K562 (cell line): Measurements from ENCODE around the gene TBC1D9. TPM values are rescaled to one million over a fixed set of nuclear protein-coding genes. Genes with fewer than 3 reads are reported as not detected.

Experiments
- ATAC-seq: fragments of 200-7000 bp; cut with Tn5 transposase; 3 replicates; pipeline ENCODE4 v1.9.1; 2020; ENCODE audit warnings: moderate library complexity
- BruUV-seq: library from RNA; stranded (reverse); fragments of 400-500 nt; replicated peaks from 2 replicates; lab custom pipeline; 2021; lab: Mats Ljungman, UMichigan
- CTCF ChIA-PET: fragments of 300-600 bp; formaldehyde crosslinking; extraction: SDS; loops from one replicate; lab custom pipeline; 2021; ENCODE audit warnings: low intra/inter-chr PET ratio; lab: Yijun Ruan, JAX
- POLR2A ChIA-PET: fragments of 300-600, 350-650 bp; sonication (Branson Sonifier 250); formaldehyde crosslinking; extraction: SDS; loops from one replicate; lab custom pipeline; 2021; ENCODE audit warnings: antibody characterized with exemption, inconsistent platforms; lab: Yijun Ruan, JAX
- DNase-seq, 4 experiments: peaks; one replicate each; pipeline versions ENCODE4 v3.0.0 to v3.0.0-alpha.2; 2011 to 2018; ENCODE audit warnings: low spot score in 3 of 4, mixed read lengths in 3 of 4; ENCODE audit errors: extremely low read depth in 1 of 4
- FAIRE-seq: peaks from 2 replicates; lab custom pipeline; 2011; peaks lifted over from hg19 to GRCh38; lab: Jason Lieb, UNC
- H2AFZ ChIP-seq: 2 replicates; pipeline ENCODE4 v1.6.0; 2011; ENCODE audit warnings: low read depth, low read length, control low read depth, inconsistent platforms
- H3K27ac ChIP-seq: fragments of 200-600 bp; 3 replicates; pipeline ENCODE4 v1.8.0; 2011; ENCODE audit warnings: low read depth, mild to moderate bottlenecking, control low read depth, inconsistent platforms, low read length, moderate library complexity, mixed read lengths; ENCODE audit errors: extremely low read depth
- H3K27me3 ChIP-seq, 2 experiments: fragments of 300-600 bp in 1 of 2; 2 replicates in 1 of 2; 3 replicates in 1 of 2; pipeline versions ENCODE4 v1.6.0 to v1.8.0; 2011; ENCODE audit warnings: inconsistent platforms in 2 of 2, low read length in 2 of 2, mild to moderate bottlenecking in 1 of 2, mixed read lengths in 1 of 2, moderate library complexity in 1 of 2; ENCODE audit not compliant: control insufficient read depth in 2 of 2, insufficient read depth in 2 of 2
- H3K36me3 ChIP-seq: fragments of 300-600 bp; 3 replicates; pipeline ENCODE4 v1.8.0; 2011; ENCODE audit warnings: mild to moderate bottlenecking, low read length, inconsistent platforms; ENCODE audit not compliant: control insufficient read depth, insufficient read depth
- H3K4me1 ChIP-seq, 2 experiments: fragments of 200-600 bp in 1 of 2; replicated peaks in 1 of 2; 2 replicates in 1 of 2; 3 replicates in 1 of 2; pipeline versions ENCODE4 v1.5.1 to v1.8.0; 2011; ENCODE audit warnings: inconsistent platforms in 2 of 2, low read length in 2 of 2, mild to moderate bottlenecking in 1 of 2, mixed read lengths in 1 of 2, moderate library complexity in 1 of 2; ENCODE audit not compliant: control insufficient read depth in 2 of 2, insufficient read depth in 2 of 2
- H3K4me2 ChIP-seq: 2 replicates; pipeline ENCODE4 v1.6.1; 2011; ENCODE audit warnings: low read length, control low read depth, inconsistent platforms, mixed read lengths; ENCODE audit not compliant: insufficient read depth
- H3K4me3 ChIP-seq: fragments of 200-600 bp; sonication (generic), shearing (Covaris generic); 2 replicates; pipeline ENCODE4 v1.5.1; 2016; ENCODE audit warnings: control low read depth, inconsistent platforms
- H3K79me2 ChIP-seq: fragments of 200-600 bp; 3 replicates; pipeline ENCODE4 v1.8.0; 2011; ENCODE audit warnings: low read length, inconsistent platforms; ENCODE audit not compliant: control insufficient read depth, insufficient read depth
- H3K9ac ChIP-seq, 2 experiments: 2 replicates each; pipeline versions ENCODE4 v1.6.0 to v1.6.1; 2011; ENCODE audit warnings: low read depth in 2 of 2, low read length in 2 of 2, control low read depth in 1 of 2, inconsistent platforms in 1 of 2, mild to moderate bottlenecking in 1 of 2, mixed read lengths in 1 of 2; ENCODE audit not compliant: insufficient read depth in 1 of 2
- H3K9me1 ChIP-seq: one replicate; pipeline ENCODE4 v1.6.0; 2011; ENCODE audit warnings: inconsistent platforms, mild to moderate bottlenecking, low read length, moderate library complexity; ENCODE audit not compliant: control insufficient read depth, insufficient read depth
- H3K9me3 ChIP-seq: replicated peaks from 2 replicates; pipeline ENCODE4 v1.5.1; 2011; ENCODE audit warnings: low read depth, low read length, inconsistent platforms; ENCODE audit not compliant: control insufficient read depth, insufficient read depth
- H4K20me1 ChIP-seq: replicated peaks from 2 replicates; pipeline ENCODE4 v1.6.1; 2011; ENCODE audit warnings: low read length, inconsistent platforms, mixed read lengths; ENCODE audit not compliant: control insufficient read depth, insufficient read depth
- ARID4B ChIP-seq: sonication (generic); formaldehyde crosslinking; IDR thresholded peaks from 2 replicates; pipeline ENCODE4 v1.8.0; 2022; ENCODE audit warnings: mild to moderate bottlenecking, missing genetic modification reagents
- MTA3 ChIP-seq: fragments of 450-650 bp; formaldehyde crosslinking; IDR thresholded peaks from 2 replicates; pipeline ENCODE4 v1.6.1; 2017; ENCODE audit warnings: mild to moderate bottlenecking, borderline replicate concordance
- NCOA2 ChIP-seq, 2 experiments: fragments of 450-650 bp; IDR thresholded peaks; 2 replicates each; pipeline ENCODE4 v1.6.1; 2018; ENCODE audit warnings: mild to moderate bottlenecking in 2 of 2, moderate library complexity in 1 of 2; ENCODE audit not compliant: partially characterized antibody in 2 of 2
- SMARCE1 ChIP-seq: fragments of 450-650 bp; IDR thresholded peaks from 2 replicates; pipeline ENCODE4 v1.7.1; 2016; ENCODE audit warnings: mild to moderate bottlenecking
- TARDBP ChIP-seq: fragments of 450-650 bp; IDR thresholded peaks from 2 replicates; pipeline ENCODE4 v1.6.1; 2016
- ZBTB9 ChIP-seq: fragments of 450-650 bp; formaldehyde crosslinking; IDR thresholded peaks from 2 replicates; pipeline ENCODE4 v1.4.0; 2020; ENCODE audit warnings: mild to moderate bottlenecking, moderate library complexity
- ZNF12 ChIP-seq: sonication (generic); formaldehyde crosslinking; IDR thresholded peaks from 2 replicates; pipeline ENCODE4 v1.4.0; 2020; ENCODE audit warnings: mild to moderate bottlenecking, missing genetic modification reagents
- WGBS: fragments of 100-300 bp; shearing (Covaris generic); methylation state at CpG from one replicate; pipeline ENCODE4 v1.1.6; 2016; ENCODE audit warnings: low coverage, mixed read lengths; ENCODE audit not compliant: insufficient coverage; ENCODE audit errors: missing lambda C conversion rate; 5-methylcytosine and 5-hydroxymethylcytosine counted together
- in situ Hi-C: fragments of 300-500 bp; cut with MboI; formaldehyde crosslinking; loops from 4 replicates; pipeline ENCODE4 v1.15.0; 2018; ENCODE audit warnings: inconsistent platforms, mixed read lengths
- intact Hi-C: fragments of 100-400 bp; cut with micrococcal nuclease; formaldehyde crosslinking; loops from 2 replicates; pipeline ENCODE4 v1.14.2; 2022
- polyA plus RNA-seq, 8 experiments: library from polyadenylated mRNA; depleted of rRNA in 4 of 8; stranded (reverse) in 5 of 8; unstranded in 3 of 8; fragments of >200 nt; fragmentation: Nextera tagmentation in 2 of 8; fragmentation: Illumina TruSeq in 1 of 8; extraction: Ambion mirVana in 2 of 8; extraction: Trizol in 1 of 8; gene quantifications; 2 replicates each; pipeline versions ENCODE4 v1.2.1 to v1.2.3, GENCODE V29; 2011 to 2014; ENCODE audit warnings: inconsistent platforms in 1 of 8, missing spikeins in 1 of 8
- total RNA-seq, 7 experiments: library from RNA; depleted of rRNA in 6 of 7; stranded (reverse); fragments of >200 nt in 6 of 7; fragmentation: Illumina TruSeq in 2 of 7; extraction: Trizol in 2 of 7; gene quantifications; 2 replicates each; pipeline versions ENCODE4 v1.2.1 to v1.2.3, GENCODE V29; 2011 to 2021; ENCODE audit warnings: low replicate concordance in 1 of 7
- TF ChIP-seq, protein P1 (sequence below): fragments of 450-650 bp; IDR thresholded peaks from 2 replicates; pipeline ENCODE4 v1.6.1; 2016; ENCODE audit warnings: low read depth, mild to moderate bottlenecking, moderate library complexity
- TF ChIP-seq, protein P2 (sequence below): sonication (generic); formaldehyde crosslinking; IDR thresholded peaks from 2 replicates; pipeline ENCODE4 v1.8.0; 2022; ENCODE audit warnings: mild to moderate bottlenecking, missing genetic modification reagents

The TBC1D9 gene
- total and polyA plus RNA-seq, 9 of the 15 experiments (the other 6 are each of a cell fraction or from before 2014, with no cell fraction given), result 0.13 TPM; not detected in 8

DNA sequence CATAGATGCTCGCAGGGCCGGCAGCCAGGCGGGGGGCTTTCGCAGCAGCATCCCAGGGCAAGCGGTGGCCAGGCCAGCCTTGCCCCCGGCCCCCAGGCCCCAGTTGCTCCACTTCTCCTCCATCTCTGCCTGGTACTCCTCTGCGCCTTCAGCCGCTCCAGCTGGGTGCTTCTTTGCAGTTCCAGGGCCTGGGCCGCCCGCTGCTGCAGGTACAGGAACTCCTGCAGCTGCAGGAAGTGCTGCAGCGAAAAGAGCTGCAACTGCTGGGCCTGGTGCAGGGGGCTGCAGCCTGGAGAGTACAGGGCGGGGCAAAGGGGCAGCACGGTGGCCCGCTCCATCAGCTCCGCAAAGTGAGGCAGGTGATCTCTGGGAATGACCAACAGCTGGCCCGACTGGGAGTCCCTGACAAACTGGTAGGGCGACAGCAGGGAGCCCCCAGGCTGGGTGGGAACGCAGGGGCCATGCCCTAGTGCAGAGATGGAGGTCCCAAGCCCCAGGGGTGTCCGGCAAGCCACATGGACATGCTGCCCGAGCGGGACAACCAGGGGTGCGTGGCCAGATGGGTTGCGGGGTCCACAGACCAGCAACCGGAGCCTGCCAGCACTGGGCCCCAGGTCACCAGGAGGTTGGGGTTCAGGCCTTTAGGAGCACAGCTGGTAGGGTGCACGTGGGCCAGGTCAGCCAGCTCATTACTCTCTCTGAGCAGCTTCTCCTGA lies 111.6 kb downstream of the TBC1D9 start:
- Histone ChIP-seq H3K9ac (no peak overlapping the region), H3K4me3 (no peak overlapping the region), H3K36me3 (no peaks in the 10 kb centered on the region), H3K27ac (no peak overlapping the region), H3K4me2 (no peak overlapping the region), H3K9me1 (peaks cover 2% of the 10 kb centered on the region), H4K20me1 (no peaks in the 10 kb centered on the region), H3K9me3 (no peaks in the 10 kb centered on the region), H3K79me2 (no peaks in the 10 kb centered on the region), H2AFZ (no peak overlapping the region), H3K27me3 (peaks cover 30 to 39% of the 10 kb centered on the region in 2 experiments; a peak in 4 of 5 replicates), H3K4me1 (peaks cover 0 to 15% of the 10 kb centered on the region in 2 experiments; a peak in 2 of 5 replicates)
- CTCF ChIA-PET, result no interaction called here
- DNase-seq (no peak), FAIRE-seq (no peak), ATAC-seq (no peak)
- in situ Hi-C loops, result no loop called here
- 3% methylated on average over 21 of the region's 25 CpGs for WGBS
- no TSS peak for BruUV-seq
- POLR2A ChIA-PET, result no interaction called here
- intact Hi-C loops, result no loop called here
- TF ChIP-seq NCOA2 (IDR thresholded peaks at IDR 0.05; ENCODE audit: partially characterized antibody in 2 of 2) (no peak), ZNF12 (no peak), ARID4B (CRISPR knock-in tag) (no peak), TARDBP (no peak), MTA3 (no peak), ZBTB9 (no peak), SMARCE1 (no peak)
- TF ChIP-seq, protein P1, sequence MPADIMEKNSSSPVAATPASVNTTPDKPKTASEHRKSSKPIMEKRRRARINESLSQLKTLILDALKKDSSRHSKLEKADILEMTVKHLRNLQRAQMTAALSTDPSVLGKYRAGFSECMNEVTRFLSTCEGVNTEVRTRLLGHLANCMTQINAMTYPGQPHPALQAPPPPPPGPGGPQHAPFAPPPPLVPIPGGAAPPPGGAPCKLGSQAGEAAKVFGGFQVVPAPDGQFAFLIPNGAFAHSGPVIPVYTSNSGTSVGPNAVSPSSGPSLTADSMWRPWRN, result no peak
- TF ChIP-seq, protein P2, sequence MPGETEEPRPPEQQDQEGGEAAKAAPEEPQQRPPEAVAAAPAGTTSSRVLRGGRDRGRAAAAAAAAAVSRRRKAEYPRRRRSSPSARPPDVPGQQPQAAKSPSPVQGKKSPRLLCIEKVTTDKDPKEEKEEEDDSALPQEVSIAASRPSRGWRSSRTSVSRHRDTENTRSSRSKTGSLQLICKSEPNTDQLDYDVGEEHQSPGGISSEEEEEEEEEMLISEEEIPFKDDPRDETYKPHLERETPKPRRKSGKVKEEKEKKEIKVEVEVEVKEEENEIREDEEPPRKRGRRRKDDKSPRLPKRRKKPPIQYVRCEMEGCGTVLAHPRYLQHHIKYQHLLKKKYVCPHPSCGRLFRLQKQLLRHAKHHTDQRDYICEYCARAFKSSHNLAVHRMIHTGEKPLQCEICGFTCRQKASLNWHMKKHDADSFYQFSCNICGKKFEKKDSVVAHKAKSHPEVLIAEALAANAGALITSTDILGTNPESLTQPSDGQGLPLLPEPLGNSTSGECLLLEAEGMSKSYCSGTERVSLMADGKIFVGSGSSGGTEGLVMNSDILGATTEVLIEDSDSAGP, result no peak
